AML-193 (cell line): ENCODE data around the gene EDRF1.

Source experiments
- DNase-seq, 2 experiments: peaks; one replicate each; lab custom pipeline; 2025; lab: John Stamatoyannopoulos, UW

The EDRF1 gene

DNA sequence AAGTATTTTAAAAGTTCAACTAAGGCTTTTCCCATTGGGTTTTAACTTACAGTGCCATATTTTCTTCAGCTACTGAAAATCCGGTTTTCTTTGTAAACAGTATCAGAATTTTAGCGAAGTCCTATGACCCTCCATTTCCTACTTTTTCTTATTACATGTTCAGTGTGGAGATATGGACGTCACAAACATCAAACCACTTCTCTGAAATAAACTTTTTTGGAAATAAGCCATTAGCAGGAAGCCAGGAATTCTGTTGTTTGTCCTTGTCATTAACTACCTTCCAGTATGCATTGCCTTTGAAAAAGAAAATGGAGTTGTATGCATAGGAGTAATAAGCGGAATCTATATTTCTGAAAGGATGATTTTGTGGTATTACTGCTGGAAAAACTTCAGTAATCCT is 47.0 kb downstream of the EDRF1 start:
- no peak for DNase-seq

DNA sequence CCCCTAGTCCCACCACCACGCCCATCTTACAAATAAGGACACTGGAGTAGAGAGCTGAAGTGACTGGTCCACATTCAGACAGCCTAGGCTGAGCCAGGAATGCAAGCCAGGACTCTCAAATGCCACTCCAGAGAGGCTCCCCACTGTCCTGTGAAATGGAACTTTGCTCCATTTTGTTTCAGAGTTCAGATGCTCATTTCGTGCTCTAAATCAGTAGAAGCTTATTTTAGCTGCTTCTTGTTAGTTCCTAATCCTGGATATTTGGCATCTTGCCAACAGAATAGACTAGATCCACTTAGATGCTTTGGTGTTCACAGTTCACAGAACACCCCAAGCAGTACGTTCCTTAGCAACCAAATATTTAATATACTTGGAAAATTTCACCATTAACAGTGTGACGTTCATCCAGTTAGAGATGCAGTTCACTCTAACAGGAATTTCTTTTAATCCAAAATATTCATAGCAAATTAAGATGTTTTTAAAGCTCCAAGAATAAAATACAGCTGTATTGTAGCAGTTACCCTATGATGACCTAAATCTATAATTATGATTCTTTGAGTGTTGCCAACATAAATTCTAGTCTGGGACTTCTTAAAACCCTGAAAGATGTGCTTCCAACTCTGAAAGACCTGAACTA is 48.8 kb downstream of the EDRF1 start:
- no peak for DNase-seq

DNA sequence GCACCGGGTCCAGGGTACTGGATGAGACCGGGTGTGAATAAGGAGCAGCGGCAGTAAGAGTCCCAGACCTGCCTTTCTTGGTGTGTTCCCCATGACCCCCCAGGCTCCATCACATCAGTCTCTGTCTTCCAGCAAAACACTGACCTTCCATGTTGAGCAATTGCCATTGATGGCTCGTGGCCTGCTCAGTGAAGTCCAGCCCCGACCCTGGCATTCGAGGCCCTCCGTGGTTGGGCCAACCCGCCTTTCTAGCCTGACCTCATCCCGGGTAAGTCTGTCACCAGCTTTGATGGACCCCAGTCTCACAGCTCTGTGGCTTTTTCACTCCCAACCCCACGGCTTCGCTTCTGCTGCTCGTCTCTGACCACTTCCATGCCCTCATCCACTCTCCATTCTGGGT is 49.7 kb downstream of the EDRF1 start:
- DNase-seq: no peak

DNA sequence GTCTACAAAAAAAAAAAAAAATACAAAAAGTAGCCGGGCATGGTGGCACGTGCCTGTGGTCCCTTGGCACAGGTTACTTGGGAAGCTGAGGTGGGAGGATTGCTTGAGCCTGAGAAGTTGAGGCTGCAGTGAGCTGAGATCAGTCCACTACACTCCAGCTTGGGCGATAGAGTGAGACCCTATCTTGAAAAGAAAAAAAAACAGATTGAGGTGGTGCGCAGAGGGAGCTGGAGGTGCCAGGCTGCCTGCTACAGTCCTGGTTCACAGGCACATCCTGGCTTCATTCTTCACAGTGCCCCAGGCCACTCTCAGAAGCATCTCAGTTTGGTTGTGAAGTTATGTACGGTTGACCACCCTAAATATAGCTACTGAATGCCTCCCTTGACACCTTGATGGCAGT is 51.3 kb downstream of the EDRF1 start:
- no peak for DNase-seq

DNA sequence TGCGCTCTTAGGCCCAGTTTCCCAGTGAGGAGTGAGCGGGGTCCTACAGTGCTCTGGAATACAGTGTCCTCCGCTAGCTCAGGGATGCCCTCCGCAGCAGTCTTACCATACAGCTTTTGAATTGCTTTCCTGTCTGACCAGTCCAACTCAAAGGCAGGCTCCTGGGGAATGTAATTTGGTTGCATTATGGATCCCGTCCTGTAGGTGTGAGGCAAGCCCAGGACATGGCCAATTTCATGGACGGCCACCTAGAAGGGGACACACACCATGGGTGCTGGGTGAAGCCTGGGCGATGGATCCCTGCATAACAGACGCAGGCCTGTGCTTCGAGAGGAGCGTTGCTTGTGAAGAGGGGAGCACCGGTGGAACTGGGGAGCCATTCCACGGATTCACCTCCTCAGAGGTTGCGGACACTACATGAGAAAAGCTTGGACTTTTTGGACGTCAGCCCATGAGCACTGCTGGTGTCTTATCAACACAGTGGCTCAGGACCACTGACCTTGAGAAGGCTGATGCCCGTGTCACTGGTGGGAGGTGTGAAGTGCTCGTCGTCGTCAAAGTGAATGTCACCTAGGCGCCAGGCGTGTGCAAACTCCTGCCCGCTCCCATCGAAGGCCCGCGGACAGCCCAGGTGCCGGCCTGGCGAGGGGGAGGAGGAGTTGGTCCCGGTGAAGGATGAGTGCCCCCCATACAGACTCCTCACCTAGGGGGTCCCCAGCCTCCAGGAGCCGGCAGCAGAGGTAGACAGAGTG is 52.8 kb downstream of the EDRF1 start:
- no peak for DNase-seq

DNA sequence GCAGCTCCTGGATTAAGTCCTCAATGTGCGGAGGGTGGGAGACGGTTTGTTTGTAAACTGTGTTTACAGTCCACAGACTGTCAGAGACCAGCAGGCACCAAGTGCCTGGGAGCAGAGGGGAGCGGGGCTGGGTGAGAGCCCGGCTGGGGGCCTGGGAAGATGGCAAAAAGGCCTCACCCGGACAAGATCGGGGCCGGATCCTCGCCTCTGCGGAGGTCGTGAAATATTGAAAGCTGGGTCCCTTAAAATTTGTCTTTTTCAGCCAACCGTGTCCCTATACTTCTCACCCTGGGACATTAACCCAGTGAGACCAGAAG is 53.3 kb downstream of the EDRF1 start:
- no peak for DNase-seq

DNA sequence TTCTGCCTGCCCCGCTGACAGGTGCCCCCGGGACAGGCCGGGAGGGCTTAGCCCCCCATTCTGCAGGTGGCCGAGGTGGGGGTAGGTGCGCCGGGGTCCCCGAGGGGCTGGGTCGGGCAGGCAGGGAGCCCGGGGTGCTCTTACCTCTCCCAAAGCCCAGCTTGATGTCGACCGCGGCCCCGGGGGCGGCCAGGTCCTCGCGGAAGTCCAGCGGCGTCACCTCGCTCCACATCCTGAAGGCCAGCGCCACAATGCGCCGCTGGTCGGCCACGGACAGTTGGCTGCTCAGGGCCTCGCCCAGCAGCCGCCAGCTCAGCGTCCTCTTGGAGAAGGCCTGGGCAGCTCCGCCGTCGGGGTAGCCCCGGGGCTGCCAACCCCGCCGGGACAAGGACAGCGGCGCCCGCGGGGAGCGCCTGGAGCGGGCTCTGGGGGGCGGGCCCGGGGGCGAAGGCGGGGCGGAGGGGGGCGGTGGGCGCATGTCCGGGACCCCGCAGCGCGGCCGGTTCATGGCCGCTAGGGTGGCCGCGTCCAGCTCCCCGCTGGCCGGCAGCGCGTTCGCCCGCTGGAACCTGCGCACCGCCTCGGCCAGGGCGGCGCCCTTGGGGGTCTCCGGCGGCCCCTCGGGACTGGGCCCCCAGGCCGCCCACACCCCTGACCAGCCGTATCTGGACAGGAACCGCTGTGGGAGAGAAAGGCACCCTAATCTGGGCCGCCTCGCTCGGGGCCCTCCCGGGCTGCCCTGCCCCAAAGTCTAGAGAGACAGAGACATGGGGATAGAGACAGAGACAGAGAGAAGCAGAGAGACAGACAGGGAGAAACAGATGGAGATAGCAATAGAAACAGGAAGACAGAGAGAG is 54.4 kb downstream of the EDRF1 start:
- DNase-seq: no peak

DNA sequence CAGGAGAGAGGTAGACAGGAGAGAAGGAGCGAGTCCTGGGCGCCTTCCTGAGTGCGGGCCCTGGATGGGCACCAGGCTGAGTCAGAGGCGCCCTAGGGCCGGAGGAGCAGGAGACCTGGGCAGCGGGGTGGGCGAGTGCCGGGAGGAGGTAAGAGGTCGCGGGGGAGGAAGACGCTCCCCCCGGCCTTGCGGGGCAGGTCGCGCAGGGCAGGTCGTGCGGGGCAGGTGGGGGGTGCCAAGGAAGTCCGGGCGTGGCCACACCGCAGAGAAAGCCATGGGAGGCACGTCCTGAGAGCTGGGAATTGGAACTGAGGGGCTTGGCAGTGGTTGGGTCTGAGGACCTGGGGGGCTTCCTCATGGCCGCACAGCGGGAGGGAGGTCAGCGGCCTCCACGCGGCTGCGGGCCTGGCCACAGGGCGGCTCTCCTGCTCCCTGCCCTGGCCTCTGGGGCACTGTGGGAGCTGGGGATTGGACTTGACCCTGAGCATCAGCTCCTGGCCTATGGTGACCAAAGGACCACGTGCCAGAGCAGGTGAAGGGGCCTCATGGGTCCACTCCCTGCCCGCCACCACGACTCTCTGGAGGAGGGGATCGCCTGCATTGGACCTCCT is 55.2 kb downstream of the EDRF1 start:
- no peak for DNase-seq

DNA sequence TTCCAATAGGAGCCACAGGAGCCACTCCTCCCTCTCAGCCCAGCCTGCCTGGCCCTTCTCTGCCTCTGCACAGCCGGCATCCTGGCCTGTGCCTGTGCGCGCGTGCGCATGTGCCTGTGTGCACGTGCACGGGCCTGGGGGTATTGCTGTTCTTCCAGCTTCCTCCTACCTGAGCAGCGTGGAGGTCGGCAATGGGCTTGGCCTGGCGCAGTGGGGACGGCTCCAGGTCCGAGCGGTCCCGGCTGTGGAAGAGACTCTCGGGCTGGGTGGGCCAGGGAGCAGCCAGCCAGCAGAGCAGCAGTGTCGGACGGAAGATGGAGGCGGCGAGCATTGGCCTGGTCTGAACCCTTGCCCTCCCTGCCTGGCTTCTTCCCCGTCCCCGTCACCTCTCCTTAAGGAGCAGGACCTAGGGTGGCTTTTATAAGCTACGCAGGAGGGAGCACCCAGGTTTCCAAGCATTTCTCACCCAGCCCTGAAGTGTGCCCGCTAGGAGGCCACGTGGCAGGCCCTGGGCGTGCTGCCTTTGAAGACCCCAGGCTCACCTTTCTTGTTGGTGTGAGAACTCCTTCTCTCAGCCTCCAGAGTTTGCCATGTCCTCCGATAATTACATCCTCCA is 56.1 kb downstream of the EDRF1 start, which contains the start of gene MMP21:
MMP21 (minus strand) TSS at position 331 of the 616 bp plus-strand sequence; CDS start at position 331, 0 bp downstream.
- DNase-seq: no peak

DNA sequence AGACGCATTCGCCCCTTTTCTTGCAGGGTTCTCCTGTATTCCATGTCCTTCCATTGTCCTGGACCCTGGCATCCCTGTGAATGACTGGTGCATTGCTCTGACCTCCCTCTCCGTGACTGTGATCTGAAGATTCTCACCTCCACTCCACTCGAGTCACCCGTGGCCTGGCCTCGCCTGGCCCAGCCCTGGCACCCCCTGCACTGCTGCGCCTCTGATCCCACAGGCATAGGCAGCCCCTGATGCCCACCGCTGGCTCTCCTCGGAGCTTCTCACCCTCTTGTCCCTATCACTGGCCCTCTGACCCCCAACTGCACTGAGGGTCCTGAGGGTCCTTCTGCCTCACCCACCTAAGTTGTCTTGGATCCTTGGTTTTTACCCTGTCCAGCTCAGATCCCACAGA is 58.3 kb downstream of the EDRF1 start:
- DNase-seq: no peak

DNA sequence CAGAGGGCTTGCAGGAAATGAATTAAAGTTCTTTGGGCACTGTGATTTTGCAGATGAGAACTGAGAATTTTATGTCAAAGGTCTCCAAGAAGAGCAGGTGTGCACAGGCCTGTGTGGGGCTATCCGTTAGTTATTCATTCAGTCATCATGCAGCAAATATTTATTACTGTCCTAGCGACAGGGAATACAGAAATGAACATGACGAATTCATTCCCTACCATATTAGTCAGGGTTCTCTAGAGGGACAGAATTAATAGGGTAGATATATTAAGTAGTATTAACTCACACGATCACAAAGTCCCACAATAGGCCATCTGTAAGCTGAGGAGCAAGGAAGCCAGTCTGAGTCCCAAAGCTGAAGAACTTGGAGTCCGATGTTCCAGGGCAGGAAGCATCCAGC is 59.0 kb downstream of the EDRF1 start:
- DNase-seq: no peak

DNA sequence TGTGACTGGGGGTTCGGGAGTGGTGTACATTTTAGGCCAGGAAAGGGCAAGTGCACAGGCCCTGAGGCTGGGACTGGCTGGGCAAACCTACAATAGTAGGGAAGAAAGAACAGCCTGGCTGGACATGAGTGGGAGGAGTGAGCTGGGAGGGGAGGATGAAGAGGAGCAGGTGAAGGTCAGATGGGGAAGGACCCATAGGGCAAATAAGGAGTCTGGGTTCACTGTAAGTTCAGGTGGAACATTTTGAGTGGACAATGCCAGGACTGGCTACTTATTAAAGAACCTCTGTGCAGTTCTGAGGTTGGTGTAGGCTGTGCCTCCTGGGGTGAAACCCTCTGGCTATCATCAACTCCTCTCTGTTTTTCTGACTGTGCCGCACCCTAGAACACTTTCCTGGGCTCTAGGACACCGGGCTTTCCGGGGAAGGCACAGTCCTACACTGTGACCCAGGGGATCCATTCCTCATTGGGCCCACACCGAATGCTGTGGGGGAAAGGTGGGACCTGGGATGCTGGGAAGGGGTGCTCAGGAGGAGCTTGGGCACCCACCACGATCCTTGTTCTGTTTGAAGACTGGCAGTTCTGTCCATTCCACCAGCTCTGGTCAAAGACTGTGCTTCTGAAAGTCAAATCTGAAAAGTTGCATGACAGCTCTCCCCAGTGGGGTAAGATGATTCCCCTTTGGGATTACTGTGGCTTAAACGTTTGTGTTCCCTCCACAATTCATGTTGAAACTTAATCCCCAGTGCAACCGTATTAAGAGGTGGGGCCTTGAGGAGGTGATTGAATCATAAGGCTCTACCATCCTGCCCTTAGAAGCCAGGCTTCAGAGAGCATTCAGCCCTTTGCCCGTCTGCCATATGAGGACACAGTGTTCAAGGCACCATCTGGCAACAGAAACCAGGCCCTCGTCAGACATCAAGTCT is 60.2 kb downstream of the EDRF1 start:
- no peak for DNase-seq

DNA sequence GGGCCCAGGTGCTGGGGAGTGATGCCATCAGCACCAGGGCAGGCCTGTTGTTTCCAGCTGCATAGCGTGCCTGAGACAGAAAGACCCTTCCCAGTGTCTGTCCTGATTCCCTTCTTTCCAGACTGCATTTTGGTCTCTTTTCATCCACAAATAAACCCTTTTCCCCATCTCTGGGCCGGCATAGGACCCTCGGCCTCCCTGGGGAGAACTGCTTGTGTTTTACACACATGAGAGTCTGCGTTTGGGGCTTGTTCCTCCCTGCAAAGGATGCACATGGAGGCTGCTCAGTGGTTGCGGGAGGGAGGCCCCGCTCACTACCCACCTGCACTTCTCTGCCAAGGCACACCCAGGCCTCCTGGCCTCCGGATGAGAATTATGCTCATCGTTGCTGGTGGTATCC is 61.9 kb downstream of the EDRF1 start:
- DNase-seq: no peak

DNA sequence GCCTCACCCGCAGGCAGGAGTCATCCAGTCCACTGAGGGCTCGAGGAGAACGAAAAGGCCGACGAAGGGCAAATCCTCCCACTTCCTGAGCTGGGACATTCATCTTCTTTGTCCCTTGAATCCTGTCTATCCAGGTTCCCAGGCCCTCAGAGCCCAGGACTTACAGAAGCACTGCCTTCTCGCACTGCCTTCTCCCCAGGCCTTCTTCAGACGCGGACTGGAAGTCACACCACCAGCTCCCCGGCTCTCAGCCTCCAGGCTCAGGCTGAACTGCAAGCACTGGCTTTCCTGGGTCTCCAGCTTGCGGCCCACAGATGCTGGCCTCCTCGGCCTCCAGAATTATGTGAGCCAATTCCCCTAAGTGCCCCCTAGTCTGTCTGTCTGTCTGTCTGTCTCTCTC is 62.5 kb downstream of the EDRF1 start:
- DNase-seq: no peak

DNA sequence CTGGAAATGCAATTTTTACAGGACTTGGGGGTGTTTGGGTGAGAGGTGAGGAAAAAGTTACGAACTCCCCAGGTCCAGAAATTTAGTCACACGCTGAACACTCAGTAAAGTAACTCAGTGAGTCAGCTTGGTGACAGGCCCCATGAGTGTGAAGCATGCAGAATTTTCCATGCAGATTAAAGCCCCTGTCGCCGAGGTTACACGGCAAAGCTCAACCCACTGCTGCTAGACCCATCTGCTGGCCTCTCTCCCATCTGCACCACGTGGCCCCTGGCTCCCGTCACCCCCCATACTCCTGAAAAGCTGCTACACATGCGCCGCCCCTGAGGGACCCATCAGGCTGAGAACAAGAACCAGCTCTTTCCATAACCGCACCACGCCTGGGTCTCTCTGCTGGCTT is 63.1 kb downstream of the EDRF1 start:
- DNase-seq: no peak

DNA sequence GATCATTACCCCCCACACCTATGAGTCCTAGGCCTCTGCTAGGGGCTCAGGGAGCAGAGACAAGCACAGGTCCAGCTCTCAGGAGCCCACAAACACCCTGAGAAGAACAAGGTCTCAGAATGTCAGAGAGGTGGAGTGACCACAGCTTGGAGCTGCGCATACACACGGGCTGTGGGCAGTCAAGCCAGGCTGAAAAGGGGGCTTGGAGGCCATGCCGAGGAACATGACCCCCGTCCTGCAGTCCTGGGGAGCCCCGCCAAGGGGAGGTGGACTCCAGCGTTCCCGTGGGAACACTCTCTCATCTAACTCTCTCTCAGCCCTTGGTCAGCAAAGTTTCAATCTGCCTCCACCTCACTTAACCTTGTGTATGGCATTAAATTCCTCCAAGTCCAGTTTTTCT is 63.9 kb downstream of the EDRF1 start:
- DNase-seq: no peak

DNA sequence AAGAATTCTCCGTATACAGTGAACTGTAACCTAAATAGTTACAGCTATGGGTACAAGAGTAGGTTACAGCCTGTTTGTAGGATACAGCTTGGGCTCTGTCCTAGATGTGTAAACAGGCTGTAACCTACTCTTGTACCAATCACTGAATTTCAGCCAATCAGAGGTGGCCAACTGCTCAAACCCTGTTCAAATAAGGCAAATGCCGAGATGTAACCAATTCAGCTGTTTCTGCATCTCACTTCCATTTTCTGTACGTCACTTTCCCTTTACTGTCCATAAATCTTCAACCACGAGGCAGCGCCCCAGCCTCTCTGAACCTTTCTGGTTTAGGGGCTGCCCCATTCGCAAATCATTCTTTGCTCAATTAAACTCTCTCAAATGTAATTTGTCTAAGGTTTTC is 64.4 kb downstream of the EDRF1 start:
- no peak for DNase-seq

DNA sequence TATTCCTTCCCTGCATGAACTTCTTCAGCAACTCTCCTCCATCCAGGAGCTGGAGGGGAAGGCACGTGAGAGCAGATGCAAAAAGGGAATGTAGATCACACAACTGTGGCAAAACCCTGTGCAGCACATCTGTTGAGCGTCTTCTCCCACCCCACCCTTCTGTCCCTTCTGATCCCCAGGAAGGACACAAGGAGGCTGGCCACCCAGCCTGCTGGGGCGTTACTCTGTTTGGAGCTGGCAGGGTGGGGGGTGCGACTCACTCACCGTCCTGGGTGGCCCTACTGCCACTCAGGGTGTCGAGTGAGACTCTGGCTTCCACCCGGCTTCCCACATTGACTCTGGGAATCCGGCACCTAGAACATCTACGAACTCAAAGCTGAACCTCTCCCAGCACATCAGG is 66.3 kb downstream of the EDRF1 start:
- DNase-seq: no peak

DNA sequence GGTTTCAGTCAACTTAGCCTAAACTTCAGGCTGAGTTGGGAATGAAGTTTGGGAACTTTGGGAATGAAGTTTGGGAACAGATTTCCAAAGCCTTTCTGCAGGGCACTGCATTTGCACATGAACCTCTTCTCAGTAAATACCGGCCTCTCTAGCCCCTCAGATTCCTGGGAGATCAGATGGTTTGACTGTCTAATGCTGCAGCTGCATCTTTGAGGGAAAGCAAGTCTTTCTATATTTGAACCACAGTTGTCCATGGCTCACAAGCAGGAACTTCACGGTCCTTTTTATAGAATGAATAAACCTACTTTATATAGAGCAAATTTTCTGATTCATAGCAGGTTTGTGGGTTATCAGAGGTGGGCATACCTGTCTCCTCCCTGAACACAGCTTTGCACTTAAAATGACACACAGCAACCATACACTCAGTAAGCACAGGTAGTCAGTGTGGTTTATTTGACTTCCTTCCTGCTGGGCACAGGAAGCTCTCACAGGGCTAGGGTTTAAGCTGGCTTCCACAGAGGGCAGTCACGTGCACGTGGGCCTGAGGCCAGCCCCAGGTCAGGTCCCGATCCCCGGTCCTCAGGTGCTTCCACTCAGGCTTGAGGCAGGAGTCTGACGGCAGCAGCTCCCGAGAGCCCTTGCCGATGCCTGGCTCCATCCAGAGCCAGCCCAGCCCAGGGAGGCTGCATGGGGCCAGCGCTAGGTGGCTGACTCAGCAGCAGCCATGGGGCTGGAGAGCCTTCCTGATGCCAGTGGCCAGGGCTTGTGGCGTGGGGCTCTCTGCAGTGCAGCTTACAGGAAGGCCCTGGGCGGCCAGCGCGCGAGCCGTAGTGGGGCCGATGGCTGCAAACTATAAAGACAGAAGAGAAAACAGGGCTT is 68.9 kb downstream of the EDRF1 start:
- DNase-seq: no peak
